Measurements from ENCODE around the gene ADPRS.

- TF ChIP-seq CTCF (conservative IDR thresholded peaks at IDR 0.05; ENCODE audit: low read depth in 2 of 2) (no peak), CREB1 (CRISPR knock-in tag; IDR thresholded peaks at IDR 0.05; ENCODE audit: low read depth) (no peak), EZH2phosphoT487 (IDR thresholded peaks at IDR 0.05; ENCODE audit: unreplicated experiment) (no peak), ETS1 (IDR thresholded peaks at IDR 0.05) (no peak), REST (IDR thresholded peaks at IDR 0.05; ENCODE audit: unreplicated experiment) (no peak), EZH2 (IDR thresholded peaks at IDR 0.05; ENCODE audit: low read depth, unreplicated experiment) (no peak), ZNF114 (CRISPR knock-in tag; IDR thresholded peaks at IDR 0.05) (no peak), POLR2AphosphoS5 (IDR thresholded peaks at IDR 0.05; ENCODE audit: low read depth) (no peak)
Measured at GRCh38 chr1:36068866-36069265, 19.8 kb upstream of the ADPRS start.

All from GM23338 (cell line).